OCI-LY7 (cell line): ENCODE results near the gene CCDC78.
A peak's percentile ranks its signal among the peaks of the same experiment; 100 is the strongest.

Source experiments
- CTCF ChIP-seq: fragments of 200-600 bp; sonication (generic); conservative IDR thresholded peaks from 2 replicates; pipeline ENCODE4 v1.5.1; 2014; ENCODE audit warnings: mild to moderate bottlenecking, antibody characterized with exemption, low read length, moderate library complexity, mixed read lengths
- EZH2phosphoT487 ChIP-seq: fragments of 200-600 bp; sonication (generic); IDR thresholded peaks from 2 replicates; pipeline ENCODE4 v1.6.1; 2018; ENCODE audit warnings: low read depth, borderline replicate concordance, mild to moderate bottlenecking, mixed run types, antibody characterized with exemption, low read length, moderate library complexity, mixed read lengths

GRCh38 chr16:685967-686366, 40.3 kb downstream of the CCDC78 start:
- peak; percentile 54; the same call in 1 of the 2 replicates for TF ChIP-seq CTCF
- no peak for TF ChIP-seq EZH2phosphoT487
